Suppressor macrophage treated with lipopolysaccharide for 1 hour (primary cell): ENCODE measurements around the gene EFNA4.
A peak's percentile ranks its signal among the peaks of the same experiment; 100 is the strongest.

Experiments
- DNase-seq, 3 donors: peaks; one replicate each; pipeline ENCODE4 v3.0.0-alpha.2; 2020 to 2022

Gene EFNA4

DNA sequence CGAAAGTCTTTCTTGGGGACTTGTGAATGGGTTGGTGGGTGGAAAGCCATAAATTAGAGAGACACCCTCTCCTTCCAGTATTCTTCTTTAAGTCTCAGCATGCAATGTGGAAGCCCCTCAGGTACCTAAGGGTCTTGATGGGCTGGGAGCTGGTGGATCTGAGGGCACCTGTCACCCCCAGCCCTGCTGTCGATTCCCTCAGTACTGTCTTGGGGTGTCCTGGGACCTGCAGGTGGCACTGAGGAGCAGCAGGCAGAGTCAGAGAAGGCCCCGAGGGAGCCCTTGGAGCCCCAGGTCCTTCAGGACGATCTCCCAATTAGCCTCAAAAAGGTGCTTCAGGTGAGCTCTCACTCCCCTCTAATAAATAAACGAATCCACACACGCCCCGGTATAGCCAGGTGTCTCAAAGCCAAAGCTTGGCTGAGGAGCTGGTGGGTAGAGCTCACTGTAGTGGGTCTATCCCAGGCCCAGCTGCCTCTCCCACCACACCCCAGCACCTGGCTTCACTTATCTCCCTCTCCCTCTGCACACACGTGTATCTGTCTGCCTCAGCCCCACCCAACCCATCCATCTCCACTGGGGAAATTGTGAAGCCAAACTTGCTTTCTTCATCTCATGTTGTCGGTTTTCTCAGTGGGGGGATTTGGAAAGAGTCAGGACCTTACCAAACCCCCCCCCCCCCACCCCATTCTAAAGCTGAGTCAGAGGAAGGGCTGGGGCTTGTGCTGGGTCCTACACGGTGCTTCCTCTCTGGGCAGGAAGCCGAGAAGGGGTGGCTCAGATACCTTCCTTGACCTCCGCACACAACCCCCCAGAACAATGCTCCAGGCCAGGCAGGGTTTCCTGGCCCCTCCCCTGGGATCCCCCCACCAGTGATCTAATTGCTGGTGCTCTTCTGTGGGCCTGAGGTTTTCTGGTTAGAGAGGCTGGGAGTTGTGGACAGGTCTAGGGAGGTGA, 10.8 kb upstream of the EFNA4 start:
- peak in 2 of 3 donors; percentile 22 to 43 for DNase-seq

DNA sequence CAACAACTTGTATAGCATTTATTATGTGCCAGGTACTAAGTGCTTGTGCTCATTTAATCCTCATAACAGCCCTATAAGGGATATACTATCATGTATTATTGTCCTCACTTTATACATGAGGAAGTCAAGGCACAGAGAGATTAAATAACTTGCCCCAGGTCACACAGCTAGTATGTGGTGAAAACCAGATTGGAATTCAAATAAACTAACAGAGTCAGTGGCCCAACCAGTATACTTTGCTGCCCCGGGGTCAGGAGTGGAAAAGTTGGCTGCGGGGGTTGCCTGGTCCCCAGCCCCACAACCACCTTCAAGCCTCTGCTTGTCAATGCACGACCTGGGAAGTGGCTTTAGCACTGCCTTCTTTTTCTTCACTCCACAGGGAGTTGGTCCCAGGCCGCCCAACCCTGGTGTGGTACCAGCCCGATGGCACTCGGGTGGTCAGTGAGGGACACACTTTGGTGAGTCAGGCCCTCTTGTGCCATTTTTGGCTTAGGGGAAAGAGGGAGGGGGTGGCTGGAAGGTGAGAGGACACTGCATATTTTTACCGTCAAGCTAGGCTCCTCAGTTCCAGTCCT, 9.9 kb upstream of the EFNA4 start:
- no peak for DNase-seq

DNA sequence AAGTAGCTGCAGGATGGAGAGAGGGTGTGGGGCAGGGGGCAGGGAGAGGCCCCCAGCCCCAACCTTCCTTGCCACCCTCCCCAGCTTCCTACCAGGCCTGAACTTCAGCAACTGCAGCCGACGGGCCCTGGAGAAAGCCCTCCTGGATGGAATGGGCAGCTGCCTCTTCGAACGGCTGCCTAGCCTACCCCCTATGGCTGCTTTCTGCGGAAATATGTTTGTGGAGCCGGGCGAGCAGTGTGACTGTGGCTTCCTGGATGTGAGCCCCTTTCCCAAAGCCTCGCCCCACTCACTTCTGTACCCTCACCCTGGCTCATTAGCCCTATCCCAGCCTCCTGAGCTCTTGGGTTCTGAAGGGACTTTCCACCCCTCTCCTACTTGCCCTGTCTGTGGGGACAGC, 6.4 kb upstream of the EFNA4 start:
- DNase-seq: no peak

DNA sequence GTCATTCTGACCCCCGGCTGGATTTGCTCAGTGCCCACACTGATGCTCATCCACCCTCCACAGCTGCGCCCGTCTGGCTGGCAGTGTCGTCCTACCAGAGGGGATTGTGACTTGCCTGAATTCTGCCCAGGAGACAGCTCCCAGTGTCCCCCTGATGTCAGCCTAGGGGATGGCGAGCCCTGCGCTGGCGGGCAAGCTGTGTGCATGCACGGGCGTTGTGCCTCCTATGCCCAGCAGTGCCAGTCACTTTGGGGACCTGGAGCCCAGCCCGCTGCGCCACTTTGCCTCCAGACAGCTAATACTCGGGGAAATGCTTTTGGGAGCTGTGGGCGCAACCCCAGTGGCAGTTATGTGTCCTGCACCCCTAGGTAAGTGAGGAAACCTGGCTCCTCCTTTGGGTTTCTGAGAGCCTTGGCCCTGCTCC, 5.7 kb upstream of the EFNA4 start:
- no peak for DNase-seq

DNA sequence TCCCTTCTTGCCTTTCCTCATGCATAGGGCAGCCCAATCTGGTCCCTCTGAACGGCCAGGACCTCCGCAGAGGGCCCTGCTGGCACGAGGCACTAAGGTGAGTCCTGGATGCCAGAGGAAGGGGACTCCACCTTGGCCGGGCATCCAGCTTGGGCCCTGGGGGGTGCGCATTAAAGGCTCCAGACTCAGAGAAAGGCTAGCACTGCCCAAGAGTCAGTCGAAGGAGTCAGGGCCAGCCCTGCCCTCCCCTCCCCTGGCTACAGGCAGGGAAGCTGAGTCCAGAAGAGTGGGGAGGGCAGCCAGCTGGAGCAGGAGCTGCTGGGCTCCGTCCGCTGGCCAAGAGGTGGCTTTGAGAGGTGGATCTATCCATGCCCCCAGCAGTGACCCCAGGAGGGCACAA, 2.8 kb upstream of the EFNA4 start:
- DNase-seq: no peak

DNA sequence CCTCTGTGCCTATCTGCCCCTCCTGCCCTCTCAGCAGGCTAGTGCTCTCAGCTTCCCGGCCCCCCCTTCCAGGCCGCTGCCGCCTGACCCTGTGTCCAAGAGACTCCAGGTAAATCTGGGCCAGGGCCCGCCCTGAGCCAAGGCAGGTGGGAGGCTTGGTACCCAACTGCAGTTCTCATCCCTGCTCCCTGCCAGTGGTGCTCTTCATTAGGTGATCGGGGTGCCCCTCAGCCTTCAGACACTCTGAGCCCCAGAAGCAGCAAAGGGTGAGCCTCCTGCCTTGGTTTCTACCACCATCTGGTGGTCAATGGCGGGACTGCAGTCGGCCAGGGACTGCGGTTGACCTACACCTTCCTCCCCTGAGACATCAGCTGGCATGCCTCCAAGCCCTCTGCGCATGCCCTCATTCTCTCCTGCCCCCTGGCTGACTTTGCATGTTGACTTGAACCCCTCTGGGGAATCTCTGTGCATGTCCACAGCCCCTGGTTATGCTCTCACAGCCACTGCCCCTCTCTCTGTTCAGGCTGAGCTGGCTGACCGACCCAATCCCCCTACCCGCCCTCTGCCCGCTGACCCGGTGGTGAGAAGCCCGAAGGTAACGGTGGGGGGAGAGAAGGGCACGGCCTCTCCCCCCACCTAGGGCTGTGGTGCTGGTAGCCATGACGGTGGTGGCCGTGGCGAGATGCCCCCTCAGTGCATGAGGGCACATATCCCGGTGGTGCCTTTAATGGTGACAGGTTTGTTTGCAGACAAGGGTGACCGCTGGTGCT, 2.0 kb upstream of the EFNA4 start:
- DNase-seq: peak; percentile 83 to 88 (median 87)

DNA sequence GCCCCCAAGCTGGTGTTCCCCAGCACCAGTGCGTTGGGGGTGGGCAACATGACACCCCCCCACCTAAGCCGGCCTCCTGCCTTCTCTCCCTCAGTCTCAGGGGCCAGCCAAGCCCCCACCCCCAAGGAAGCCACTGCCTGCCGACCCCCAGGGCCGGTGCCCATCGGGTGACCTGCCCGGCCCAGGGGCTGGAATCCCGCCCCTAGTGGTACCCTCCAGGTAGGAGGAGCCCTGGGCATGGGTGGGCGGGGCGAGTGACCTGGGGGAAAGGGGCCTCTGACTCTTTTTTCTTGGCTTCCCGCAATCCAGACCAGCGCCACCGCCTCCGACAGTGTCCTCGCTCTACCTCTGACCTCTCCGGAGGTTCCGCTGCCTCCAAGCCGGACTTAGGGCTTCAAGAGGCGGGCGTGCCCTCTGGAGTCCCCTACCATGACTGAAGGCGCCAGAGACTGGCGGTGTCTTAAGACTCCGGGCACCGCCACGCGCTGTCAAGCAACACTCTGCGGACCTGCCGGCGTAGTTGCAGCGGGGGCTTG, 1.3 kb upstream of the EFNA4 start:
- no peak for DNase-seq

DNA sequence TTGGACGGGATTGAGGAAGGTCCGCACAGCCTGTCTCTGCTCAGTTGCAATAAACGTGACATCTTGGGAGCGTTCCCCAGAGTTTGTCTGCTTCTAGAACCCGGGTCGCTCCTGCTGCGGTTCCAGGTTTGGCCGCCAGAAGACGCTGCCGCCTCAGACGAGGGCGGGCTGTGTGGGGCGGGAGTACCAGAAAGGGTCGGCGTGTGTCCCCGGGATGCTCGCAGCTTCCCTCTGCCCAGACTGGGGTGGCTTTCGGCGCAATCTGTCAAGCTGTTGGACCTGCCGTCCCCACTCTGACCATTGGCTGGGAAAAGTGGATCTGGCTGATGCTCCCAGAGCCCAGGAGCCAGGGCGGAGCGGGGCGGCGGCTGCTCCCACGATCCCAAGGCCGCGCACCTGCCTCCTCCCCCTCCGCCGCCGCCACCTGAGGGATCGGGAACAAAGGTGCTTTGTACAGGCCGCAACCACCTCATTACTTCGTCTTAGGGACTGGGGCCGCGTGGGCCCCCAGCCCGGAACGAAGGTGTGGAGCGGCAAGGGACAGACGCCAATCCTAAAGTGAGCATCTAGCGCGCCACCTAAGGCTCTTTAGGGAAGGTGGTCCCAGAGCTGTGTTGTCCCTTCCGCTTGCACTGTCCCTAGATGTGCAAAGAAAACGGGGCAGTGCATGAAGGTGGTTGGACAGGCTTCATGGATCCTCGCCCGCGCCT, 683 bp upstream of the EFNA4 start:
- peak; percentile 60 to 80 (median 74) for DNase-seq

DNA sequence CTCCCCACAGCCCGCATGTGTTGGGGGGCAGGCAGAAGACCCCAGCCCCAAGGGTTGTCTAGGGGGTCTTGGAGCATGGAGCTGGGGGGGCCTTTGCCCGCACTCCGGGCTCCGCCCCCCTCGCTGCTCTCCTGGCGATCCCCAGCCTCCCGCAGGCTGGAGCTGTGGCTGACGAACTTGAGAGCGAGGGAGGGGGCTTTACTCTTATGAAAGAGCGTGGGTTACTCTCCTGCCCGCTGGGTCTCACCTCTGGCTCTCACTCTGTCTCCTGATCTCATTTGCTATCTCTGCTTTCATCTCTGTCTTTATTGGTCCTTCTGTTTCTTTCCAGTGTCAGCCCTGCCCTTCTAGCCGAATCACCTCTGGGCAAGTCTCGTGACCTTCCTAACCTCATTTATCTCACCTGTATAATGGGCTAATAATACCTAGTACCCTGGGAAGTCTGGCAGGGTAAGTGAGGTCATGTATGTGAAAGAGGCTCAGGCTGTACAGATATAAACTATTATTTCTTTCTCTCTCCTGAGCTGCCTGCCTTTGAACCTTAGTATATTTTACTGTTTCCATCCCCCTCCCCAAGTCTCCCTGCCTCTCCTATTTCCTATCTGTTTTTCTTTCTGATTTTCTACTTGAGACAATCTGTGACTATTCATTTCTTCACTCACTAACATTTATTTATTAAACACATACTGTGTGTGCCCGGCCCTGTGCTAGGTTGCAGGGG, 731 bp downstream of the EFNA4 start:
- peak in 1 of 3 donors; percentile 44 for DNase-seq

DNA sequence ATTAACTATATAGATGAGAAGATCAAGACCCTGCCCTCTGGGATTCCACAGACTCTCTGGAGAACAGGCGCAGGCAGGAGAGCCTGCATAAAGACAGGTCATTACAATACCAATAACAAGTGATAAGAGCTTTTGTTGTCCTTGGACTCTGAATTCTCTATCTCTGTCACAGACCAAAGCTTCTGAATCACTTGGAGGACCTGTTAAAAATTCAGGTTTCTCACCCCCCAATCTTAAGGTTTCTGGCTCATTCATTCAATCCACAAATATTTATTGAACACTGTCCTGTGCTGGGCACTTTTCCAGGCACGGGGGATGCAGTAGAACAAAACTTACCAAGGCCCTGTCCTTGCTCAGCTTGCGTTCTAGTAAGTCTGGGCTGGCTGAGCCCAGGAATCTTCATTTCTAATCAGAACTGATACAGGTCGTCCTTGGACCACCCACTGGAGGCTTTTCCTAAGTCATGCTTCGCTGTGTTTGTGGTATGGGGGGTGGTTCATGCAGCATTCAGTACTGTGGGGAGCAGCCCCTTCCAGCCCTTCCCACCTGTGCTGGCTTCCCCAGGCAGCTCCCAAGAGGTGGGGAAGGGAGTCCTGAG, 1.4 kb downstream of the EFNA4 start:
- DNase-seq: no peak

DNA sequence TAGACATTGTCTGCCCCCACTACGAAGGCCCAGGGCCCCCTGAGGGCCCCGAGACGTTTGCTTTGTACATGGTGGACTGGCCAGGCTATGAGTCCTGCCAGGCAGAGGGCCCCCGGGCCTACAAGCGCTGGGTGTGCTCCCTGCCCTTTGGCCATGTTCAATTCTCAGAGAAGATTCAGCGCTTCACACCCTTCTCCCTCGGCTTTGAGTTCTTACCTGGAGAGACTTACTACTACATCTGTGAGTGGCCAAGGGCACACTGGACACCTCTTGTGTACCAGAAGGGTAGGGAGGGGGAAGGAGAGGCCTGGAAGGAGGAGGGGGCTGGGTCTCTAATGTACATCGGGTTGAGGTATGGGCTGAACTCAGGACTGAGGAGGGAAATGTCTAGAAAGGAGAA, 3.2 kb downstream of the EFNA4 start:
- no peak for DNase-seq

DNA sequence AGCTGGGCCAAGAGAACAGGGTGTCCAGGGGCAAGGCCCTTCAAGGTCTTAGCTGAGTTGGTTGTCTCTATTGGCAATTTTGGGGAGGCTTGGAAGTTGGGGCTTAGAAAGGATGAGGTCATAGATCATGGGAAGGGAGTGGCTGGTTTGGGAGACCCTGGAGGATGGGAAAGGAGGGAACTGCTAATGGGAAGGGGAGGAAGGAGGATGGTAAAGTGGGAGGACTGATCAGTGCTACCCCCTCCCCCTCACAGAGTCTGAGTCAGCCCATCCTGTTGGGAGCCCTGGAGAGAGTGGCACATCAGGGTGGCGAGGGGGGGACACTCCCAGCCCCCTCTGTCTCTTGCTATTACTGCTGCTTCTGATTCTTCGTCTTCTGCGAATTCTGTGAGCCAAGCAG, 5.1 kb downstream of the EFNA4 start:
- no peak for DNase-seq

DNA sequence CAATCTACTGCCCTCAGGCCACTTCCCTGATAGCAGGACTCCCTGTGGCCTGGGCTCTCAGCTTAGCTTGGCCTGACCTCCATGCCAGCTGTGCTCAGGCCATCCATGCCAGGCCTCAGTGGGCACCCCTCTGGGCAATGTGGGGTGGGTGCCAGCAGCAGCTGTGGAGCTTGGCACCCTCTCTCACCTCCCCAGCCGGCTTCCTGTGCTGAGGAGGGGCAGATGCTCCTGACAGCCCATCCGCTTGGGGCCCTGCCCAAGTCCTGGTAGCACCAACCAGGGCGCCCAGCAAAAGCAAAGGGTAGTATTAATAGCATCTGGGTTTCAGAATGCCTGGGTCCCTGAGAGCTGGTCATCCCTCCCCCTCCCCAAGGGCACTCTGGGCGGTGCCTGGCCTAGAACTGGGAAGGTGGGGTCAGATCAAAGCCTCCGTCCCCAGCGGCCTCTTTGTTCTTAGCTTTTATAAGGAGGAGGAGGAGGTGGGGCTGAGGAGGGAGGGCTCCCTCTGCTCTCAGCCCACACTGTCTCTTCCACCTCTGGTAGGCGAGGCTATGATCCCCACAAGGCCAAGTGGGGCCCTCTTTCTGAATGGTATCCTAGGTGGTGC, 6.1 kb downstream of the EFNA4 start:
- no peak for DNase-seq

DNA sequence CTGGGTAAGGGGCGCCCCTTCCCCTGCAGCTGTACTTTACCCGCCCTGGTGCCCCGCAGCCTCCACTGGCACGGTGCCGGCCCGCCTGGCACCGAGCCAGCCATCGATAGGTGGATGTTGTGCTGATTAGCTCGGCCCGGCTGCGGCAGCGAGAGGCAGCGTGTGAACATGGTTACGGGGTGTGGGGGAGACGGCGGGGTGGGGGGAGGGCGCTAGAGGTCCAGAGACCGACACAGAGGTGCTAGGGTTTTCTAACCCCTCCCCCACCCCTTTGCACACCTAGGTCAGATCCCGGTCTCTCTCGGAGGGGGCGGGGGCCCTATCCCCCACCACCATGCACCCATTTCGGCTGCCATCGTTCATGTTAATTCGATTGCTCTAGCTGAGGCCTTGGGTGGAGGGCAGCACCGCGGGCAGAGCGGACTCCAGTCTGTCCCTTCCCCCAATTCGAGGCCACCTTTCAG, 6.7 kb downstream of the EFNA4 start:
- no peak for DNase-seq

DNA sequence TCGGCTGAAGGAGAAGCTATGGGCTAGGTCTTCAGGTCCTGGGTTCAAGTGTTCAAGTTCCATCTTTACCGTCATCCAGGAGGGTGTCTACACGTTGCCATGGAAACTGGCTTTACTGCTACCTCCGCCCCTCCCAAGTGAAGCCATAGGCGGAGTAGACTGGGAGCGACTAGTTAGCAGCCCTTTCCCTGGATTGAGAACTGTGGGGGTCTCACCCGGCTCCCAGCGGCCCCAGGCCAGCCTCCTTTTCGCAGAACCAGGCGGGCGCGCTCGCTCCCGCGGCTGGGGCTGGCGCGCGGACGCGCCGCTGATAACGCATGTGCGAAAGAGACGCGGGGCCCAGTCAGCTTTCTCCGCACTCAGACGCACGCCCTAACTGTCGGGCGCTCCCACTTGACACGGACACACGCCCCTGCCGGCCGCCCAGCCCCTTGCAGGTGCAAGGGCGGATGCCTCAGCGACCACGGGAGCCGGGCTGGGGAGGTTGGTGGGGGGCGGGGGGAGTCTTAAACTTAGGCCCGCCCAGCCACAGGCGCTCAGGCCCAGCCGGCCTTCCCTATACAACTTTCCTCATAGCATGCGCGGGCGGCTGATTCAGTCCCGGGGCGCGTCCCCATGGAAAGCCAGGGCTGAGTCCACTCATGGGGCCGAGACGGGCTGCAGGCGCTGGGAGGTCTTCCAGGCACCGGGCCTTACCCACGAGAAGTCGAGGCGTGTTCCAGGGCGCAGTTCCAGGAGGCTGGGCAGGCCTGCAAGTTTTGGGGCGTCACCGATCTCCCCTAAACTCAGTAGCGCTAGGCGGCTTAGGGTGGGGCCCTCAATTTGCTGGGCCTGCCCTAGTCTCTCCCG, 7.4 kb downstream of the EFNA4 start:
- peak; percentile 86 to 93 (median 93) for DNase-seq

DNA sequence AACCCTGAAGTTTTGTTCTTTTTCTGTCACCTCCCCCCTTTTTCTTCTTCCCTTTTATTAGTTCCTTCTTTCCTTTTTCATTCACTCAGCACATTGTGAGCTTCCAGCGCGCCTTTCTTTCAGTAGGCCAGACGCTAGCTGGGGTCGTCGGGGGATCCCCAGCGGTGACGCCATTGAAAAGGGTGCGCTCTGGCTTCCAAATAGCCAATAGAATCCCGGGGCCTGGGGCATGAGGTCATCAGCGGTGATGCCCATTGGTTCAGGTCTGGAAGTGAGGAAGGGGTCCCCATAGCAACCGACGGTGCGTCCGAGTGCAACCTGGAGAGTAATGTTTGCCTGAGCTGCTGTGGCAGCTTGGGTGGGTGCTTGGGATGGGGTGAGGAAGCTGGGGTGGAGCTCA, 8.2 kb downstream of the EFNA4 start:
- peak; percentile 59 to 73 (median 69) for DNase-seq

DNA sequence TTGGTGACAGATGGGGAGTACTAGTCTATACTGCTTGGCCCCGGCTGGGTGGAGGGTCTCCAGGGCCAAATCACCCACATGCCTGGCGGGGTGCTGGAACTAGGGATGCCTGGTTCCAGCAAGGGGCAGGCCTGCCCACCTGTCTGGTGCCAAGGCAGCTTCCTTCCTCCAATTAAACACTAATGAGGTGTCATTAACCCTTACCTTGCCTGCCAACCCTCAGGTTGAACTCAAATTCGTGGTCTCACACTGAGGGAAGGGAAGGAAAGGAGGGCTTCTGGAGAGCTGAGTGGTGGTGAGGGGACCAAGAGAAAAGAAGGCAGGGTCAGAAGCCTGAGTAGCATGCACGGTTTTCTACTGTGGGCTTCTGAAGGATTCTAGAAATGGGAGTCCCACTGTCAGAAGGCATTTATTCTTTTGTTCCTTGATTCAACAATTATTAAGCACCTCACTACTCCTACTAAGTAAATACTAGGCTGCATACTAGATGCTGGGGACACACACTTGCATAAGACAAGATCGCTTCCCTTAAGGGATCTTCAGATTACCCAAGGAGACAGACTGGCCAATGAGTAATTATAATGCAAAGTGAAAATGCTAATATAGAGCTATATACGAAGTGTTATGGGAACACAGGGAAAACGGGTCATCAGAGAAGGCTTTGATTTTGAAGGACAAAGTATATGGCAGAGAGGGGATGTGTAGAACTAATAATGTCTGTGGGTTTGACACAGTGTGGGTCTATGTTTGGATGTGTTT, 9.2 kb downstream of the EFNA4 start:
- DNase-seq: no peak

DNA sequence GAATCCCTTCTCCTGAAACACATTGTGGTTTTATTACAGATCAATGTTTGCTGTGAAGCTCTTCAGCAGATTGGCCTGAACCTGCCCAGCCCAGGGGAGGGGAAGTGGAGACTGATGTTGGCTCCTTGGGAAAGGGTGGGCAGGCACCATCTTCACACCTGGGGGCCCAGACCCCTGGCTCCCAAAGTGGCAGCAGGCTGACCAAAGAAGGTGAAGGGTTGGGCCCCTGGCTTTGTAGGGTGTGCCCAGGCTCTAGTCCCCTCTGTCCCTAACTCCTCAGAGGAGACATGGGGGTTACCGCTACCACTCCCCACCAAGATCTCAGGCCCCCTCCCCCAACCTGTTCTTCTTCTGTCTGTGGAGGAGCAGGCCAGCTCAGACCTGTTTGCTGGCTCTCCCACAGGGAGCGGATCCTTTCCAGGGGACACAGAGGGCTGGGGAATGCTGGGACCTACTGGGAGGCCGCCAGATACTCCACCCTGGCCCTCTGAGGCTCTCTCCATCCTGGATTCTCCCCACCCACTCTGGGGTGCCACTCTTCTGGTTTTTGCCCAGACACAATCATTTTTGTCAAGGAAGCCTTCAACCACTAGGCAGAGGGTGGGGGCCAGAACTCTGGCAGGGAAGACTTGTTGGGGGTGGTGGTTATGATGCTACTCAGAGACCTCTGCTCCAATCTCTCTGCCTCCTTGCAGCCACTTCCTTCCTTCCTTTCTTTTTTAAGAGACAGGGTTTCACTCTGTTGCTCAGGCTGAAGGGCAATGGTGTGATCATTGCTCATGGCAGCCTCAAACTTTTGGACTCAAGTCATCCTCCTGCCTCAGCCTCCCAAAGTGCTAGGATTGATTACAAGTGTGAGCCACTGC, 10.1 kb downstream of the EFNA4 start:
- peak; percentile 52 to 68 (median 65) for DNase-seq
